Neural progenitor cell (in vitro differentiated cells): ENCODE results near the gene PDE7B.

ENCODE experiments used
- EZH2 ChIP-seq: fragments of 200-600 bp; sonication (generic); IDR thresholded peaks from 2 replicates; pipeline ENCODE4 v1.6.1; 2017; ENCODE audit warnings: antibody characterized with exemption, mild to moderate bottlenecking, moderate library complexity
- TF ChIP-seq, protein P1 (sequence below): fragments of 200-600 bp; sonication (generic); IDR thresholded peaks from 2 replicates; pipeline ENCODE4 v1.5.1; 2017; ENCODE audit warnings: antibody characterized with exemption, mild to moderate bottlenecking

DNA sequence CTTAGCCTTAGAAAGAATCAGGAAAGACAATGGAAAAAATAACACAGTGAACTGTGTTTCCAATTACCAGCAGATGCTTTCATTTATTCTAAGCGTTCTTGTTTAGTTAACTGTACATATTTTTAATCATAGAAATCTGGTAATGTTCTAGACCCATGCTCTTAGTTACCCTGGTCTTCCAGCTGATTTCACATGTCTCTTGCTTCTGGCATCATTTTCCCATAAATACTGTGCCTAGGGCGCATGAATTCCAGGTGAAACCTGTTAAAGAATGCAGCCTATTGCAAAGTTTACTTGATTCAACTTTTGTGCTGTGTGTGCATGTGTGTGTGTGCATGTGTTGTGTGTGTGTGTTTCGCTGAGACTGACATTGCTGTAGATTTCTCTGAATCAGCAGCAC lies 178.6 kb downstream of the PDE7B start:
- TF ChIP-seq, protein P1, sequence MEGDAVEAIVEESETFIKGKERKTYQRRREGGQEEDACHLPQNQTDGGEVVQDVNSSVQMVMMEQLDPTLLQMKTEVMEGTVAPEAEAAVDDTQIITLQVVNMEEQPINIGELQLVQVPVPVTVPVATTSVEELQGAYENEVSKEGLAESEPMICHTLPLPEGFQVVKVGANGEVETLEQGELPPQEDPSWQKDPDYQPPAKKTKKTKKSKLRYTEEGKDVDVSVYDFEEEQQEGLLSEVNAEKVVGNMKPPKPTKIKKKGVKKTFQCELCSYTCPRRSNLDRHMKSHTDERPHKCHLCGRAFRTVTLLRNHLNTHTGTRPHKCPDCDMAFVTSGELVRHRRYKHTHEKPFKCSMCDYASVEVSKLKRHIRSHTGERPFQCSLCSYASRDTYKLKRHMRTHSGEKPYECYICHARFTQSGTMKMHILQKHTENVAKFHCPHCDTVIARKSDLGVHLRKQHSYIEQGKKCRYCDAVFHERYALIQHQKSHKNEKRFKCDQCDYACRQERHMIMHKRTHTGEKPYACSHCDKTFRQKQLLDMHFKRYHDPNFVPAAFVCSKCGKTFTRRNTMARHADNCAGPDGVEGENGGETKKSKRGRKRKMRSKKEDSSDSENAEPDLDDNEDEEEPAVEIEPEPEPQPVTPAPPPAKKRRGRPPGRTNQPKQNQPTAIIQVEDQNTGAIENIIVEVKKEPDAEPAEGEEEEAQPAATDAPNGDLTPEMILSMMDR: no peak
- no peak for TF ChIP-seq EZH2
